GM12873 (cell line): ENCODE measurements around the gene TIPIN.

Experiments
- CTCF ChIP-seq: IDR thresholded peaks from 2 replicates; pipeline ENCODE4 v1.5.1; 2012; ENCODE audit warnings: low read depth, mild to moderate bottlenecking, moderate library complexity, low read length, control low read depth; ENCODE audit not compliant: insufficient read depth; ENCODE audit errors: missing control alignments

TIPIN gene

GRCh38 chr15:66374179-66374578 is 17.7 kb upstream of the TIPIN start:
- TF ChIP-seq CTCF: no peak

GRCh38 chr15:66369773-66370651 is 13.5 kb upstream of the TIPIN start:
- TF ChIP-seq CTCF: no peak

- TF ChIP-seq CTCF: no peak
These were observed 8.6 kb upstream of the TIPIN start for GRCh38 chr15:66364944-66365528.

GRCh38 chr15:66362776-66363175 is 6.3 kb upstream of the TIPIN start:
- TF ChIP-seq CTCF: no peak

- no peak for TF ChIP-seq CTCF
These were observed 3.3 kb upstream of the TIPIN start for GRCh38 chr15:66359740-66360139.

- no peak for TF ChIP-seq CTCF
These were observed 467 bp downstream of the TIPIN start for GRCh38 chr15:66356077-66356358.

GRCh38 chr15:66328771-66329170 is 27.7 kb downstream of the TIPIN start:
- TF ChIP-seq CTCF: no peak
